Activated T-cell treated with anti-CD3 and anti-CD28 coated beads for 4 hours (primary cell): ENCODE results near the gene KLF5.

Source experiments
- DNase-seq: peaks from one replicate; pipeline ENCODE4 v3.0.0-alpha.2; 2020

Gene KLF5

GRCh38 chr13:73060251-73061160 is 1.7 kb downstream of the KLF5 start:
- DNase-seq, result no peak

DNA sequence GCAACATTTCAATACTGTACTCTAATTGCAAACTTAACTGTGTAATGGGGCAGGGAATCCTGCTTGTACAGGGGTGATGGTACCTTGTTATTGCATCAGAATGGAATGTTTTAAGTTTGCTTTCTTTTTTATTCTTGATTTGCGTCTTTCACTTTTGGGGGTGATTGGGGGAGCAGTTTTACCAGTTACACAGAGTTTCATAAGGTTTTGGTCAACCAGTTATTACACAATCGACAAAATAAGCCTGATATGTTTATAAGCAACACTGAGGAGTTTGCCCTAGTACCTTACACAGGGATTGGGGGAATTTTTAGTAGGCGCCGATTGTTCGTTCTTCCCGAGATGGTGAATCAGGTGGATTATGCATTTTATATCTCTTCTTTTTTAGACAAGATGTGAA is 2.7 kb downstream of the KLF5 start:
- DNase-seq, result no peak

DNA sequence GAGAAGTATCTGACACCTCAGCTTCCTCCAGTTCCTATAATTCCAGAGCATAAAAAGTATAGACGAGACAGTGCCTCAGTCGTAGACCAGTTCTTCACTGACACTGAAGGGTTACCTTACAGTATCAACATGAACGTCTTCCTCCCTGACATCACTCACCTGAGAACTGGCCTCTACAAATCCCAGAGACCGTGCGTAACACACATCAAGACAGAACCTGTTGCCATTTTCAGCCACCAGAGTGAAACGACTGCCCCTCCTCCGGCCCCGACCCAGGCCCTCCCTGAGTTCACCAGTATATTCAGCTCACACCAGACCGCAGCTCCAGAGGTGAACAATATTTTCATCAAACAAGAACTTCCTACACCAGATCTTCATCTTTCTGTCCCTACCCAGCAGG is 3.1 kb downstream of the KLF5 start:
- DNase-seq, result no peak

DNA sequence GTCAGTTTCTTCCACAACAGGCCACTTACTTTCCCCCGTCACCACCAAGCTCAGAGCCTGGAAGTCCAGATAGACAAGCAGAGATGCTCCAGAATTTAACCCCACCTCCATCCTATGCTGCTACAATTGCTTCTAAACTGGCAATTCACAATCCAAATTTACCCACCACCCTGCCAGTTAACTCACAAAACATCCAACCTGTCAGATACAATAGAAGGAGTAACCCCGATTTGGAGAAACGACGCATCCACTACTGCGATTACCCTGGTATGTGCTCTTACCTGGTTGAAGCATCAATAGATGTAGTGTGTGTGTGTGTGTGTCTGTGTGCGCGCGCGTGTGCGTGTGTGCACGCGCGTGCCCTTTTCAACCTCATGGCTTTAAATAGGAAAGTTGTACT is 3.7 kb downstream of the KLF5 start:
- no peak for DNase-seq

GRCh38 chr13:73063166-73063565 is 4.4 kb downstream of the KLF5 start:
- no peak for DNase-seq

DNA sequence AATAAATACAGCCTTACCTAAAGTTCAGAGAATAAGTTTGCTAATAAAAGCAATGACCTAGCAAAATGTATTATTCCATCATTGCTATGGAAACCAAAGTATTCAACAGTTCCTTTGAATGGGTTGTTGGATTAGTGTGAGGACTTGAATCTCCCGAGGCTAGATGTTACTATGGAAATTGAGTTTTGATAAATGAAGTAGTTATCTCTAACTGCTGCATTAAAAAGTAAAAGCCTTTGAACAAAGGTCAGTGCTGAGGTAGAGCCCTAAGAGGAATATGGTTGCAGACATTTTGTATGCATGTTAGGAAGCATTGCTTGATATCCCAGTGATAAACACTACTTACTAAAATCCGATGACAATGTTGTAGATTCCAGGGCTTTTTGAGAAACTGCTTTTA is 6.2 kb downstream of the KLF5 start:
- no peak for DNase-seq

GRCh38 chr13:73065665-73066340 is 7.0 kb downstream of the KLF5 start:
- DNase-seq, result no peak

DNA sequence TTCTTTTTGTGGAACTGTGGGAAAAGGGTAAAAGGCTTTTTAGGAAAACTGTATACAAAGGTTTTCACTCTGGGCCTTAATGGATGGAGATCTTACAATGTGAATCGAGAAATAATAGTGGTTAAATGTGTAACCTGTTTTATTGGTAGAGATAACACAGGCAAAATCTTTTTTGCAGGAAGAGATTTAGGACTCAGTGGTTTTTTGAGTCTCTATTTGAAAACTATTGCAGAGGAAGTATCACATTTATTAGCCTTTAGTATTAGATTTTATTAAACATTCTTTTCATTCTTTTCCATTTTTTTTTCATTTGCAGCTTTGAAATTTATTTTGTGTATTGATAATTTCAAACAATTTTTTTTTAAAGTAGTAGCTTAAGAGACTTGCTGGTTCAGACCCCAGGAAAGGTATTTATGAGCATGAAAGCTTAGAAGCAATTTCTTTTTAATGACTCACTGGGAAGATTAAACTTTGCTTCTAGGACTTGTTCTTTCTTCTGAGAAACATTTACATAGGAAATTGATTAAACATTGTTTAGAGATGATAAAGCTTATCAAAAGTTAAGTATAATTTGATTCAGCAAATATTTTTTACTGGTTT is 10.5 kb downstream of the KLF5 start:
- no peak for DNase-seq

GRCh38 chr13:73070451-73071098 is 11.8 kb downstream of the KLF5 start:
- DNase-seq, result no peak

- DNase-seq, result no peak
Observed at GRCh38 chr13:73072239-73072900, 13.6 kb downstream of the KLF5 start.

- DNase-seq, result no peak
Observed at GRCh38 chr13:73073050-73073449, 14.2 kb downstream of the KLF5 start.

- DNase-seq, result no peak
Observed at GRCh38 chr13:73074014-73074413, 15.2 kb downstream of the KLF5 start.

DNA sequence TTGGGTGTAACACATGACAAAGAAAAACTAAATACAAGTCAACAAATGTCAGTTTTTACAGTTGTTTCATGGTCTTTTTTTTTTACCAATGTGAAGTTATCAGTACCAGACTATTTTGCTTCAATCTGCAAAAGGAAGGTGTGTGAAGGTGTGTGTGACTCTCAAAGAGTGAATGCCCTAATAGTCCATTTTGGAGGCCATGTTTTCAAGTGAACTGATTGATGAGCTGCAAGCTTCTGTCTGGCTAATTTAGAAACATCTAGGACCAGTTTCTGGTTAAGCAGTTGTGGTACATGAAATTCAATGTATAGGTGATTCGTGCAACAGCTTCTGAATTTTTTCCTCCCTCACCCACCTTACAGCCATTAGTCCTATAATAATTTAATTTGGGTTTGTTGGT is 16.1 kb downstream of the KLF5 start:
- DNase-seq, result no peak

- DNase-seq, result no peak
Observed at GRCh38 chr13:73075546-73075945, 16.7 kb downstream of the KLF5 start.

GRCh38 chr13:73075954-73076353 is 17.1 kb downstream of the KLF5 start:
- no peak for DNase-seq

DNA sequence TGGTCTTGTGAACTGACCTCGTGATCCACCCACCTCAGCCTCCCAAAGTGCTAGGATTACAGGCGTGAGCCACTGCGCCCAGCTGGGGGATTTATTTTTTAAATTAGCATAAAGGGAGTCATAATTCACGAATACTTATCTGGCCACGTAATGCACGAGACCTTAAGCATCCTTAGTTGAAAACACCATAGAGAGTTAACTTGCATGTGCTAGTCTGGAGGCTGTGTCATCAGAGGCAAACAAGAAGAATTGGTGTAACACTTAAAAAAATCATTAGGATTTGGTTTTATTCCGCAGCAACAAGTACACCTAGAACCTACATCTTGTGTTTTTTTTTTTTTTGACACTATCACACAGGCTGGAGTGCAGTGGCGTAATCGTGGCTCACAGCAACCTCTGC is 19.1 kb downstream of the KLF5 start:
- no peak for DNase-seq

DNA sequence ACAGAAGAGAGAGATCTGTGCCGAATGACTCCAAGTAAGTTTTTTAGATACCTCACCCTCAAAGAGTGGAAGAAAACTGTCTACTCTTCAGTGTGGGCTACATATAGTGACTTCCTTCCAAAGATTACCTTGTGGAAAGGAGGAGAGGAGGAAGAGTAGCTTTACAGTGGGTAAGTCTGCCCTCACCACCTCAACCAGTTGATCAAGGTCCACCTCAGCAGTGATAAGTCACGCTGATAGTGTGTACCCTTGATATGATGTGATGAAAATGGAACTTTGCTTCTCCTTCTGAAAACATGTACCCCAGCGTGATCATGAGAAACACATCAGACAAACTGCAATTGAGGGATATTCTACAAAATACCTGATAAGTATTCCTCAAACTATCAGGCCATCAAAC is 20.6 kb downstream of the KLF5 start:
- DNase-seq, result no peak

- no peak for DNase-seq
Observed at GRCh38 chr13:73081256-73081915, 22.6 kb downstream of the KLF5 start.

- DNase-seq, result no peak
Observed at GRCh38 chr13:73082471-73082870, 23.7 kb downstream of the KLF5 start.

DNA sequence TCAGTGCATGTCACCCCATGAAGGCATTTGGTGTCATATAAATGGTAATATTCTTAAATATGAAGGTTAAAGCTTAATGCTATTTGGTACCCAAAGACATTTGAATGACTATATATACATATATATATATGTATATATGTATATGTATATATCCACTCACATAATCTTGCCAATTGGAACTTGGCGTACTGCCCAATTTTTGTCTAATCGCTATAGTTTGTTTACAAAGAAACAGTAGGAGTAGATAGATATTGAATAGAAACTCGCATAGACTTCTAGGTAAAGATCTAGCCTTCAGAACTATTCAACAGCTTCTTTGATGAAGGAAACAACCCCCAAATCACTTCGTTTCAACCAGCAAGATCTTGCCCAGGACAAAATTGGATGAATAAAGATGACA is 24.1 kb downstream of the KLF5 start:
- DNase-seq, result no peak

DNA sequence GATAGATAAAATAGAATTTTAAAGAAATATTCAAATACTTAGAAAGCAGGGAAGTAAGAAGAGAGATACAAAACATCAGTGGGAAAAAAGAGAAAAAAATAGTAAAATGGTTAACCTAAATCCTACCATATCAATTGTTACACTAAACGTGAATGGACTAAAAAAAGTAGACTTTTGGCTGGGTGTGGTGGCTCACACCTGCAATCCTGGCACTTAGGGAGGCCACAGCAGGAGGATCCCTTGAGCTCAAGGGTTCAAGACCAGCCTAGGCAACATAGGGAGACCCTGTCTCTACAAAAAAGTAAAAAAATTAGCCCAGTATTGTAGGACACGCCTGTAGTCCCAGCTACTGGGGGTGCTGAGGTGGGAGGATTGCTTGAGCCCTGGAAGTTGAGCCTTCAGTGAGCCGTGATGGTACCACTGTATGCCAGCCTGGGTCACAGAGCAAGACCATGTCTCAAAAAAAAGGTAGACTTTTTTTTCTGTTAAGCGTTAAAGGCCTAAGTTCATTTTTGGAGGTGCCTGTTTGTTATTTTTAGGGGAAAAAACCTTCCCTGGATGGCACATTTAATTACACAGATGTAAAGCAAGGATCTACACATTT is 29.6 kb downstream of the KLF5 start:
- no peak for DNase-seq

DNA sequence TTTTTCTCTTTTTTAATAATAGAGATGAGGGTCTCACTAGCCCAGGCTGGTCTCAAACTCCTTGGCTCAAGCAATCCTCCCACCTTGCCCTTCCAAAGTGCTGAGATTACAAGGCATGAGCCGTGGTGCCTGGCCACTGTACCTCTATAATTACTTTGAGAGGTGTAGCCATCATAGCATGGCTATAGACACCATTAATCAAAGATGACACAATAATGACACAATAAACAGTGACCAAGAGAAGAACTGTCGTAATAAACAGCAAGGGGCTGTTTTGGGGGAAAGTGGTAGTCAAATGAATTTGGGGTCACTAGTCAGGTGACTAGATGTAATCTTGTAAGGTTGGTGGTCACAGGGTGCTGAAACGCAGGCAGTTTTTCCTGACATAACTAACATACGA is 30.4 kb downstream of the KLF5 start:
- DNase-seq, result no peak
